Neuronal stem cell (in vitro differentiated cells): Measurements from ENCODE around the gene AHR. TPM values are rescaled to one million over a fixed set of nuclear protein-coding genes. Genes with fewer than 3 reads are reported as not detected.
A peak's percentile ranks its signal among the peaks of the same experiment; 100 is the strongest.

Experiments used
- DNase-seq: peaks from one replicate; pipeline ENCODE4 v3.0.0-alpha.2; 2013; ENCODE audit warnings: low spot score
- H2AFZ ChIP-seq: one replicate; pipeline ENCODE4 v1.6.1; 2013; ENCODE audit warnings: mild to moderate bottlenecking, low read length, inconsistent platforms
- H2AK5ac ChIP-seq: 2 replicates; pipeline ENCODE4 v1.6.1; 2013; ENCODE audit warnings: low read depth, mild to moderate bottlenecking, inconsistent platforms, low read length, moderate library complexity, mixed read lengths
- H2BK120ac ChIP-seq: 2 replicates; pipeline ENCODE4 v1.6.1; 2013; ENCODE audit warnings: low read depth, mild to moderate bottlenecking, inconsistent platforms, low read length, moderate library complexity, mixed read lengths
- H2BK12ac ChIP-seq: one replicate; pipeline ENCODE4 v1.6.1; 2013; ENCODE audit warnings: low read length, inconsistent platforms
- H2BK15ac ChIP-seq: 2 replicates; pipeline ENCODE4 v1.6.1; 2013; ENCODE audit warnings: mild to moderate bottlenecking, low read length, inconsistent platforms, mixed read lengths
- H2BK5ac ChIP-seq: one replicate; pipeline ENCODE4 v1.6.1; 2013; ENCODE audit warnings: inconsistent platforms, mild to moderate bottlenecking, low read length, moderate library complexity
- H3K14ac ChIP-seq: one replicate; pipeline ENCODE4 v1.6.1; 2013; ENCODE audit warnings: low read length, inconsistent platforms
- H3K18ac ChIP-seq: 2 replicates; pipeline ENCODE4 v1.6.1; 2013; ENCODE audit warnings: low read length, inconsistent platforms
- H3K23ac ChIP-seq: 2 replicates; pipeline ENCODE4 v1.6.1; 2013; ENCODE audit warnings: low read depth, mild to moderate bottlenecking, mixed read lengths, low read length, inconsistent platforms; ENCODE audit not compliant: poor library complexity
- H3K27ac ChIP-seq: replicated peaks from 3 replicates; pipeline ENCODE4 v1.5.1; 2013; ENCODE audit warnings: low read length, inconsistent platforms
- H3K27me3 ChIP-seq, 3 experiments: 2 replicates each; pipeline ENCODE4 v1.6.1; 2013; ENCODE audit warnings: low read length in 3 of 3, mild to moderate bottlenecking in 2 of 3, inconsistent platforms in 1 of 3, low read depth in 1 of 3, mixed read lengths in 1 of 3, moderate library complexity in 1 of 3; ENCODE audit not compliant: control insufficient read depth in 3 of 3, insufficient read depth in 3 of 3
- H3K36me3 ChIP-seq, 2 donors: replicated peaks in 1 of 2; 2 replicates each; pipeline ENCODE4 v1.6.1; 2013; ENCODE audit warnings: low read length in 2 of 2; ENCODE audit not compliant: control insufficient read depth in 2 of 2, insufficient read depth in 2 of 2
- H3K4ac ChIP-seq: 2 replicates; pipeline ENCODE4 v1.6.1; 2013; ENCODE audit warnings: inconsistent platforms, mild to moderate bottlenecking, low read length, moderate library complexity
- H3K4me1 ChIP-seq, 2 donors: 1 replicate in 1 of 2; 2 replicates in 1 of 2; pipeline ENCODE4 v1.6.1; 2013; ENCODE audit warnings: low read length in 2 of 2, low read depth in 1 of 2; ENCODE audit not compliant: control insufficient read depth in 2 of 2, insufficient read depth in 1 of 2
- H3K4me2 ChIP-seq: one replicate; pipeline ENCODE4 v1.6.1; 2013; ENCODE audit warnings: mild to moderate bottlenecking, low read length, inconsistent platforms; ENCODE audit not compliant: insufficient read depth, poor library complexity, severe bottlenecking
- H3K4me3 ChIP-seq, 2 donors: 2 replicates each; pipeline ENCODE4 v1.5.1; 2013; ENCODE audit warnings: low read length in 2 of 2, mild to moderate bottlenecking in 2 of 2, inconsistent platforms in 1 of 2, moderate library complexity in 1 of 2
- H3K79me1 ChIP-seq: one replicate; pipeline ENCODE4 v1.6.1; 2013; ENCODE audit warnings: low read depth, mild to moderate bottlenecking, inconsistent platforms, low read length, moderate library complexity
- H3K9ac ChIP-seq: one replicate; pipeline ENCODE4 v1.6.1; 2013; ENCODE audit warnings: mild to moderate bottlenecking, low read depth, low read length, inconsistent platforms; ENCODE audit not compliant: poor library complexity
- H3K9me3 ChIP-seq, 2 donors: replicated peaks in 1 of 2; 2 replicates each; pipeline versions ENCODE3 to v1.6.1; 2013; ENCODE audit warnings: low read length in 2 of 2, mild to moderate bottlenecking in 2 of 2, inconsistent platforms in 1 of 2, low read depth in 1 of 2, mixed read lengths in 1 of 2, moderate library complexity in 1 of 2; ENCODE audit not compliant: control insufficient read depth in 2 of 2, insufficient read depth in 1 of 2
- H4K8ac ChIP-seq: one replicate; pipeline ENCODE4 v1.6.1; 2013; ENCODE audit warnings: low read depth, mild to moderate bottlenecking, inconsistent platforms, low read length, moderate library complexity
- H4K91ac ChIP-seq: one replicate; pipeline ENCODE4 v1.6.1; 2013; ENCODE audit warnings: low read length, low read depth, mild to moderate bottlenecking, inconsistent platforms; ENCODE audit not compliant: poor library complexity
- WGBS, 2 donors: extraction: QIAGEN DNeasy Blood & Tissue Kit; methylation state at CpG; one replicate each; pipeline ENCODE4 v1.1.7; 2013; ENCODE audit warnings: missing lambda C conversion rate in 2 of 2, mixed read lengths in 1 of 2; ENCODE audit not compliant: insufficient read length in 2 of 2, insufficient replicate concordance in 1 of 2; ENCODE audit errors: extremely low coverage in 2 of 2; 5-methylcytosine and 5-hydroxymethylcytosine counted together
- polyA plus RNA-seq, 2 experiments: library from polyadenylated mRNA; stranded (reverse); fragments of 200-250 nt; gene quantifications; one replicate each; pipeline ENCODE4 v1.2.3, GENCODE V29; 2013

Gene AHR
- polyA plus RNA-seq (2013, experiment 1 of 2), result 0.89 TPM
- 1.00 TPM for polyA plus RNA-seq (2013, experiment 2 of 2)

DNA sequence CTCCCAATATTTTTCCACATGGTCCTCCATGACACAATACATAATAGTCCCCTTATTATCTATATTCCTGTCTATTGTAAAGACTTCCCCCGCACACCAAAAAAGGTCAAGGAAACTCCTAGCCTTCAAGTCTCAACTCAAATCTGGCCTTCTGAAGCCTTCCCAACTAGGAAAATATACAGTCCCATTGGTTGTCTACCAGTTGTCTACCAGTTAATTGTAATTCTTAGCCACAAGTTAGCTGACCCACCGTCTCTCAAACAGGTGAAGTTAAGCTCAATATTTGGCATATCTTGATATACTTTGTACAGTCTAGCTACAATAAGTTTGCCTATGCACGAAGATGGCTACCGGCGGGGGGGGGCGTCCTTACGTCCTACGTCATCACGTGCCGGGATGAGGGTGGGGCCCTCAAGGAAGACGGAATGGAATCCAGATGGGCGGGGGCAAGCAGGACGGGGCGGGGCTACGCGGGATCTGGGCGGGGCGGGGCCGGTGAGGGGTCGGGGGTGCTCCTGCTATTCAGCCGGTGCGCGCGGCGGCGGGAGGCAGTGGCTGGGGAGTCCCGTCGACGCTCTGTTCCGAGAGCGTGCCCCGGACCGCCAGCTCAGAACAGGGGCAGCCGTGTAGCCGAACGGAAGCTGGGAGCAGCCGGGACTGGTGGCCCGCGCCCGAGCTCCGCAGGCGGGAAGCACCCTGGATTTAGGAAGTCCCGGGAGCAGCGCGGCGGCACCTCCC lies at the start of gene AHR:
TSS of gene AHR (plus strand) at position 551 of the 738 bp plus-strand sequence. CDS start 613 bp downstream, outside the sequence.
- peak within 1 kb of the TSS; percentile 95 for H3K9ac ChIP-seq
- H2BK5ac ChIP-seq, result no peak within 1 kb of the TSS
- H3K36me3 ChIP-seq, result no peaks in the 10 kb centered on the region
- H3K14ac ChIP-seq, result peak within 1 kb of the TSS; percentile 31
- no peaks in the 10 kb centered on the region for H3K9me3 ChIP-seq
- H3K27me3 ChIP-seq, result peaks cover 0 to 13% (median 0%) of the 10 kb centered on the region in 3 experiments
- H3K4ac ChIP-seq, result no peak within 1 kb of the TSS
- peaks cover 0 to 1% of the 10 kb centered on the region in 2 donors for H3K4me1 ChIP-seq
- peak; percentile 55 for DNase-seq
- H3K4me3 ChIP-seq, result peak within 1 kb of the TSS; percentile 83 to 97
- H3K18ac ChIP-seq, result peak within 1 kb of the TSS; percentile 85
- H3K79me1 ChIP-seq, result no peaks in the 10 kb centered on the region
- WGBS, 2 donors, result no CpG with 5 or more reads among the region's 46 CpGs
- H3K27ac ChIP-seq, result no peak within 1 kb of the TSS
- no peak within 1 kb of the TSS for H2BK120ac ChIP-seq
- H2BK12ac ChIP-seq, result no peak within 1 kb of the TSS
- H2AFZ ChIP-seq, result peak within 1 kb of the TSS; percentile 95
- peak within 1 kb of the TSS; percentile 75 for H3K23ac ChIP-seq
- no peak within 1 kb of the TSS for H2BK15ac ChIP-seq
- H3K4me2 ChIP-seq, result peak within 1 kb of the TSS; percentile 86
- no peak within 1 kb of the TSS for H4K91ac ChIP-seq
- H2AK5ac ChIP-seq, result no peak within 1 kb of the TSS
- H4K8ac ChIP-seq, result no peak within 1 kb of the TSS

DNA sequence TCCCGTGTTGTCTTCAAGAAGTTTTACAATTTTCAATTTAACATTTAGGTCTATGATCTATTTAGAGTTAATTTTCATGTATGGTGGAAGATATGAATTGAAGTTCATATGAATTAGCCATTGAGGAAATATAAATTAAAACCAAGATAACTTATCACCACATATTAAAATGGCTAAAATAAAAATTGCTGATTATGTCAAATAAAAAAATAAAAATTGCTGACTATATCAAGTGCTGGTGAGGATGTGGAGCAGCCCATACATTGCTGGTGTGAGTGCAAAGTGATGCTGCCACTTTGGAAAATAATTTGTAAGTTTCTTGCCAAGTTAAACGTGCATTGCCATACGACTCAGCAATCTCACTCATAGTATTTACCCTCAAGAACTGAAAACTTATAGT lies 44.6 kb upstream of the AHR start:
- no peaks in the 10 kb centered on the region for H3K27me3 ChIP-seq
- no peak overlapping the region for H2AK5ac ChIP-seq
- WGBS, 2 donors, result no CpG with 5 or more reads among the region's 3 CpGs
- no peaks in the 10 kb centered on the region for H3K79me1 ChIP-seq
- H2BK12ac ChIP-seq, result no peak overlapping the region
- H4K91ac ChIP-seq, result no peak overlapping the region
- no peak overlapping the region for H3K9ac ChIP-seq
- no peaks in the 10 kb centered on the region for H3K4me1 ChIP-seq
- no peaks in the 10 kb centered on the region for H3K9me3 ChIP-seq
- no peak overlapping the region for H2BK120ac ChIP-seq
- H3K4me2 ChIP-seq, result no peak overlapping the region
- H3K23ac ChIP-seq, result no peak overlapping the region
- no peak overlapping the region for H3K4ac ChIP-seq
- no peak overlapping the region for H3K14ac ChIP-seq
- no peak overlapping the region for H2BK5ac ChIP-seq
- H3K18ac ChIP-seq, result no peak overlapping the region
- H4K8ac ChIP-seq, result no peak overlapping the region
- no peaks in the 10 kb centered on the region for H3K36me3 ChIP-seq
- no peak overlapping the region for H2AFZ ChIP-seq
- DNase-seq, result no peak
- no peak overlapping the region for H3K4me3 ChIP-seq
- no peak overlapping the region for H3K27ac ChIP-seq
- no peak overlapping the region for H2BK15ac ChIP-seq

DNA sequence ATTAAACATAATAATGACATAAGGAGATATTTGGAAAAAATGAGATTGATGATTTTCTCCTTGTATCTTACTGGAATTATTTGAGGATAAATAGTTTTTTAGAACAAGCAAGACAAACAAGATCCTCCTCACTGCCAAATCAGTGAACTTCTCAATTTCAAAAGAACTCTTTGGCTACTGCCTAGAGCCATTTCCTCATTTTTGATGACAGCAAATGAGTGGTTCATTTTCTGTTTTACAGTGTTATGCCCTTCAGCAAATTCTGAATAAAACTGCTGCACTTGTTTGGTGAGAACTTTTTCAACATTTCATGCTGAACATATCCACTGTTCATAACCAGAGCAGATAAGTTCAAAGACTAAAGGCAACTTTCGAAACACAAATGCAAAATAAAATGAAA lies 42.5 kb upstream of the AHR start:
- Histone ChIP-seq H3K4me3 (no peak overlapping the region), H3K79me1 (no peaks in the 10 kb centered on the region), H3K27me3 (no peaks in the 10 kb centered on the region), H3K4ac (no peak overlapping the region), H3K4me1 (no peaks in the 10 kb centered on the region), H2BK15ac (no peak overlapping the region), H3K9me3 (no peaks in the 10 kb centered on the region), H2BK12ac (no peak overlapping the region), H3K4me2 (no peak overlapping the region), H3K18ac (no peak overlapping the region), H2AFZ (no peak overlapping the region), H4K91ac (no peak overlapping the region), H3K14ac (no peak overlapping the region), H2BK5ac (no peak overlapping the region), H4K8ac (no peak overlapping the region), H3K9ac (no peak overlapping the region), H3K27ac (no peak overlapping the region), H2BK120ac (no peak overlapping the region), H2AK5ac (no peak overlapping the region), H3K23ac (no peak overlapping the region), H3K36me3 (no peaks in the 10 kb centered on the region)
- WGBS, 2 donors, result no CpG with 5 or more reads among the region's 1 CpG
- DNase-seq, result no peak

DNA sequence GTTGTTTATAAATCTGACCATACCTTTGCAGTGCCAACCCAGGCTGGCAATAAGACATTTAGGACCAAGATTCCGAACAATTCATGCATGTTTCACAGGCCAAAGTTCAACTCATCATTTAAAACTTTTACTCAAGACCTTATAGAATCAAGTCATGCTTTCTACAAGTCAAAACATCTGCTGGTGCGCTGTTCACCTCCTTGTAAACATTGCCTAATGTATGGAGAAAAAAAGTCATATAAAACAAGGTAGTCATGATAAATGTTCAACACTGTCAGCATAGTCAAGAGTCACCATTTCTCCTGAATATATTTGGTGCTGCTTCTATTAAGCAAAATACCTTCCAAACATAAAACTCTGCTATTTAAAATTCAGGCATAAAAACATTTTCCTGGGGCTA lies 42.1 kb upstream of the AHR start:
- no peak overlapping the region for H3K14ac ChIP-seq

More for the DNA sequence above, 42.1 kb upstream of the AHR start:
- Histone ChIP-seq H4K91ac (no peak overlapping the region), H3K9ac (no peak overlapping the region), H2BK15ac (no peak overlapping the region), H3K18ac (no peak overlapping the region), H3K36me3 (no peaks in the 10 kb centered on the region), H3K4me3 (no peak overlapping the region), H3K27ac (no peak overlapping the region), H2BK120ac (no peak overlapping the region), H2AK5ac (no peak overlapping the region), H4K8ac (no peak overlapping the region), H3K4me1 (no peaks in the 10 kb centered on the region), H3K79me1 (no peaks in the 10 kb centered on the region), H3K4ac (no peak overlapping the region), H2AFZ (no peak overlapping the region), H2BK12ac (no peak overlapping the region), H3K4me2 (no peak overlapping the region), H3K9me3 (no peaks in the 10 kb centered on the region), H3K23ac (no peak overlapping the region), H2BK5ac (no peak overlapping the region), H3K27me3 (no peaks in the 10 kb centered on the region)
- DNase-seq, result no peak
- WGBS, 2 donors, result no CpG with 5 or more reads among the region's 2 CpGs
